H1 (cell line): Measurements from ENCODE around the gene TAF4. TPM values are rescaled to one million over a fixed set of nuclear protein-coding genes. Genes with fewer than 3 reads are reported as not detected.
A peak's percentile ranks its signal among the peaks of the same experiment; 100 is the strongest.

Experiments used
- CTCF ChIA-PET: fragments of 300-600 bp; sonication (Branson Sonifier 250); formaldehyde crosslinking; loops from one replicate; lab custom pipeline; 2021; ENCODE audit not compliant: partially characterized antibody; lab: Charles Lee
- POLR2A ChIA-PET: fragments of 300-600 bp; sonication (Branson Sonifier 250); formaldehyde crosslinking; loops from one replicate; lab custom pipeline; 2021; ENCODE audit warnings: inconsistent platforms; ENCODE audit not compliant: partially characterized antibody; lab: Charles Lee
- DNase-seq, 2 experiments: peaks; one replicate each; pipeline versions ENCODE4 v3.0.0 to v3.0.0-alpha.2; 2010 to 2022; ENCODE audit warnings: low spot score in 2 of 2, low read depth in 1 of 2, mixed read lengths in 1 of 2
- FAIRE-seq: peaks from 2 replicates; lab custom pipeline; 2011; peaks lifted over from hg19 to GRCh38; lab: Jason Lieb, UNC
- H2AFZ ChIP-seq: 2 replicates; pipeline ENCODE4 v1.8.1; 2012; ENCODE audit warnings: low read length, inconsistent platforms
- H2AK5ac ChIP-seq: 2 replicates; pipeline ENCODE4 v1.6.1; 2013; ENCODE audit warnings: low read depth, low read length
- H2BK120ac ChIP-seq: replicated peaks from 2 replicates; pipeline ENCODE3; 2013; ENCODE audit warnings: low read depth, low read length, inconsistent platforms
- H2BK12ac ChIP-seq: 2 replicates; pipeline ENCODE4 v1.6.1; 2013; ENCODE audit warnings: low read depth, low read length
- H2BK15ac ChIP-seq: 2 replicates; pipeline ENCODE4 v1.6.1; 2013; ENCODE audit warnings: low read length
- H2BK20ac ChIP-seq: 2 replicates; pipeline ENCODE4 v1.6.1; 2013; ENCODE audit warnings: low read length
- H2BK5ac ChIP-seq: 2 replicates; pipeline ENCODE4 v1.6.1; 2013; ENCODE audit warnings: low read depth, low read length
- H3K14ac ChIP-seq: 2 replicates; pipeline ENCODE4 v1.6.1; 2013; ENCODE audit warnings: inconsistent platforms; ENCODE audit not compliant: insufficient read length
- H3K18ac ChIP-seq: 2 replicates; pipeline ENCODE4 v1.6.1; 2013; ENCODE audit warnings: low read length; ENCODE audit errors: extremely low read depth
- H3K23ac ChIP-seq: 2 replicates; pipeline ENCODE4 v1.6.1; 2013; ENCODE audit warnings: inconsistent platforms; ENCODE audit not compliant: insufficient read length
- H3K23me2 ChIP-seq: 2 replicates; pipeline ENCODE4 v1.6.1; 2013; ENCODE audit warnings: low read depth, low read length
- H3K27ac ChIP-seq: 2 replicates; pipeline ENCODE4 v1.6.1; 2011; ENCODE audit warnings: low read depth, low read length, inconsistent platforms
- H3K27me3 ChIP-seq, 4 experiments: replicated peaks in 1 of 4; 1 replicate in 1 of 4; 2 replicates in 3 of 4; pipeline versions ENCODE4 v1.6.1 to v1.8.1; 2011 to 2013; ENCODE audit warnings: low read length in 3 of 4, mild to moderate bottlenecking in 3 of 4, inconsistent platforms in 2 of 4, mixed read lengths in 2 of 4, moderate library complexity in 1 of 4; ENCODE audit not compliant: control insufficient read depth in 3 of 4, insufficient read depth in 3 of 4; ENCODE audit errors: extremely low read depth in 1 of 4
- H3K36me3 ChIP-seq, 4 experiments: 2 replicates each; pipeline versions ENCODE4 v1.6.1 to v1.8.1; 2011 to 2013; ENCODE audit warnings: mild to moderate bottlenecking in 4 of 4, low read length in 3 of 4, moderate library complexity in 2 of 4, control low read depth in 1 of 4, inconsistent platforms in 1 of 4; ENCODE audit not compliant: insufficient read depth in 4 of 4, control insufficient read depth in 2 of 4
- H3K4ac ChIP-seq: replicated peaks from 2 replicates; pipeline ENCODE3; 2013; ENCODE audit warnings: low read length, low read depth, mixed read lengths, inconsistent platforms; ENCODE audit not compliant: insufficient read length
- H3K4me1 ChIP-seq, 4 experiments: replicated peaks in 1 of 4; 1 replicate in 1 of 4; 2 replicates in 3 of 4; pipeline versions ENCODE4 v1.6.1 to v1.8.1; 2011 to 2013; ENCODE audit warnings: low read length in 3 of 4, inconsistent platforms in 2 of 4, mixed read lengths in 1 of 4; ENCODE audit not compliant: insufficient read depth in 4 of 4, control insufficient read depth in 3 of 4
- H3K4me2 ChIP-seq, 2 experiments: 2 replicates each; pipeline versions ENCODE4 v1.6.1 to v1.8.1; 2011 to 2013; ENCODE audit warnings: low read depth in 2 of 2, low read length in 2 of 2, control low read depth in 1 of 2, inconsistent platforms in 1 of 2, mild to moderate bottlenecking in 1 of 2; ENCODE audit not compliant: insufficient read depth in 1 of 2
- H3K4me3 ChIP-seq, 4 experiments: fragments of 200-600, 300-600 bp in 1 of 4; sonication (generic), shearing (Covaris generic), sonication (Bioruptor Twin) in 1 of 4; 2 replicates each; pipeline versions ENCODE4 v1.5.1 to v1.8.1; 2011 to 2016; ENCODE audit warnings: low read length in 4 of 4, low read depth in 3 of 4, control low read depth in 2 of 4, inconsistent platforms in 2 of 4, mild to moderate bottlenecking in 2 of 4, mixed read lengths in 1 of 4, moderate library complexity in 1 of 4; ENCODE audit not compliant: insufficient read depth in 2 of 4; ENCODE audit errors: extremely low read depth in 1 of 4
- H3K56ac ChIP-seq: replicated peaks from 2 replicates; pipeline ENCODE3; 2013; ENCODE audit warnings: low read depth, mild to moderate bottlenecking, mixed read lengths, low read length, inconsistent platforms; ENCODE audit not compliant: insufficient read length
- H3K79me1 ChIP-seq: 2 replicates; pipeline ENCODE4 v1.6.1; 2013; ENCODE audit warnings: low read depth, low read length, control low read depth
- H3K79me2 ChIP-seq, 2 experiments: 2 replicates each; pipeline versions ENCODE4 v1.6.1 to v1.8.1; 2012 to 2013; ENCODE audit warnings: low read length in 2 of 2, mild to moderate bottlenecking in 2 of 2, inconsistent platforms in 1 of 2; ENCODE audit not compliant: insufficient read depth in 2 of 2, control insufficient read depth in 1 of 2
- H3K9ac ChIP-seq, 4 experiments: replicated peaks in 1 of 4; 1 replicate in 1 of 4; 2 replicates in 3 of 4; pipeline versions ENCODE4 v1.6.1 to v1.8.1; 2011 to 2013; ENCODE audit warnings: low read depth in 3 of 4, low read length in 3 of 4, control low read depth in 2 of 4, mild to moderate bottlenecking in 2 of 4, moderate library complexity in 2 of 4, inconsistent platforms in 1 of 4; ENCODE audit errors: extremely low read depth in 1 of 4
- H3K9me3 ChIP-seq, 2 experiments: 2 replicates each; pipeline versions ENCODE4 v1.6.1 to v1.8.1; 2012 to 2013; ENCODE audit warnings: mild to moderate bottlenecking in 2 of 2, moderate library complexity in 2 of 2, control low read depth in 1 of 2, inconsistent platforms in 1 of 2, low read depth in 1 of 2, low read length in 1 of 2, mixed read lengths in 1 of 2; ENCODE audit not compliant: insufficient read depth in 2 of 2
- H4K20me1 ChIP-seq, 2 experiments: replicated peaks in 1 of 2; 2 replicates each; pipeline versions ENCODE3 to v1.8.1; 2011 to 2013; ENCODE audit warnings: inconsistent platforms in 2 of 2, low read length in 2 of 2, mild to moderate bottlenecking in 1 of 2; ENCODE audit not compliant: insufficient read depth in 2 of 2, control insufficient read depth in 1 of 2
- H4K5ac ChIP-seq: 2 replicates; pipeline ENCODE4 v1.6.1; 2013; ENCODE audit warnings: low read length, low read depth, mixed read lengths, inconsistent platforms; ENCODE audit not compliant: insufficient read length
- H4K8ac ChIP-seq: 2 replicates; pipeline ENCODE4 v1.8.0; 2013; ENCODE audit warnings: mild to moderate bottlenecking, moderate library complexity, low read length, inconsistent platforms; ENCODE audit not compliant: insufficient read depth; ENCODE audit errors: extremely low read depth
- H4K91ac ChIP-seq: replicated peaks from 2 replicates; pipeline ENCODE3; 2013; ENCODE audit warnings: low read length, mixed read lengths, inconsistent platforms; ENCODE audit not compliant: insufficient read length
- CBX5 ChIP-seq: fragments of 300-800, 300-1000 bp; sonication (generic); IDR thresholded peaks from 2 replicates; pipeline ENCODE4 v1.7.1; 2016; ENCODE audit warnings: antibody characterized with exemption, low read length, low read depth
- CREB1 ChIP-seq: IDR thresholded peaks from 2 replicates; pipeline ENCODE4 v1.6.1; 2012; ENCODE audit warnings: inconsistent platforms
- EP300 ChIP-seq, 2 experiments: IDR thresholded peaks; 1 replicate in 1 of 2; 2 replicates in 1 of 2; pipeline ENCODE4 v1.6.1; 2011 to 2012; ENCODE audit warnings: low read depth in 2 of 2, low read length in 2 of 2, mild to moderate bottlenecking in 2 of 2, borderline replicate concordance in 1 of 2, inconsistent platforms in 1 of 2, moderate library complexity in 1 of 2
- HDAC2 ChIP-seq, 2 experiments: fragments of 300-600 bp in 1 of 2; sonication (generic) in 1 of 2; IDR thresholded peaks; 2 replicates each; pipeline ENCODE4 v1.6.1; 2011 to 2012; ENCODE audit warnings: low read depth in 2 of 2, low read length in 2 of 2, mild to moderate bottlenecking in 2 of 2, moderate library complexity in 2 of 2, borderline replicate concordance in 1 of 2, inconsistent platforms in 1 of 2
- JUN ChIP-seq: IDR thresholded peaks from 2 replicates; pipeline ENCODE4 v1.6.1; 2011; ENCODE audit warnings: low read depth, mild to moderate bottlenecking, improper control_type of control experiment, low read length
- POLR2A ChIP-seq, 2 experiments: IDR thresholded peaks; 1 replicate in 1 of 2; 2 replicates in 1 of 2; pipeline ENCODE4 v1.6.1; 2011; ENCODE audit warnings: low read depth in 2 of 2, low read length in 2 of 2, mild to moderate bottlenecking in 2 of 2; ENCODE audit errors: control extremely low read depth in 1 of 2
- SAP30 ChIP-seq: fragments of 300-600 bp; sonication (generic); IDR thresholded peaks from 2 replicates; pipeline ENCODE4 v1.7.1; 2012; ENCODE audit warnings: low read length, moderate library complexity, mild to moderate bottlenecking, inconsistent platforms; ENCODE audit not compliant: insufficient read depth, insufficient replicate concordance
- SIN3A ChIP-seq, 2 experiments: IDR thresholded peaks in 1 of 2; conservative IDR thresholded peaks in 1 of 2; 2 replicates each; pipeline ENCODE4 v1.6.1; 2011 to 2012; ENCODE audit warnings: low read length in 2 of 2, improper control_type of control experiment in 1 of 2, low read depth in 1 of 2, mild to moderate bottlenecking in 1 of 2
- SP1 ChIP-seq: IDR thresholded peaks from 2 replicates; pipeline ENCODE4 v1.6.1; 2011; ENCODE audit warnings: low read depth, low read length
- WGBS, 2 experiments: shearing (Covaris generic) in 1 of 2; methylation state at CpG; one replicate each; pipeline versions ENCODE4 v1.1.6 to v1.1.7; 2013 to 2015; ENCODE audit warnings: low lambda C conversion rate in 2 of 2, mixed read lengths in 2 of 2, inconsistent platforms in 1 of 2, low coverage in 1 of 2, missing lambda C conversion rate in 1 of 2; ENCODE audit not compliant: insufficient replicate concordance in 2 of 2, insufficient coverage in 1 of 2, insufficient read length in 1 of 2; ENCODE audit errors: extremely low coverage in 1 of 2, missing lambda C conversion rate in 1 of 2; 5-methylcytosine and 5-hydroxymethylcytosine counted together
- polyA plus RNA-seq, 7 experiments: library from polyadenylated mRNA; depleted of rRNA in 3 of 7; stranded (reverse) in 5 of 7; unstranded in 2 of 7; fragments of >200 nt in 5 of 7; fragments of 200-250 nt in 2 of 7; gene quantifications; 1 replicate in 5 of 7; 2 replicates in 1 of 7; 4 replicates in 1 of 7; pipeline versions ENCODE4 v1.2.1 to v1.2.3, GENCODE V29; 2011 to 2013; ENCODE audit warnings: missing spikeins in 2 of 7, mixed read lengths in 2 of 7
- total RNA-seq: library from RNA; stranded (reverse); fragmentation: NEBNext Ultra II Directional; extraction: Animal tissue kit (Norgen Biotek cat#: 25700); gene quantifications from 2 replicates; pipeline ENCODE4 v1.2.1, GENCODE V29; 2021
- TF ChIP-seq, protein P1 (sequence below): IDR thresholded peaks from 2 replicates; pipeline ENCODE4 v1.6.1; 2012; ENCODE audit warnings: inconsistent platforms

TAF4 gene
- total and polyA plus RNA-seq, 2 of the 8 experiments (the other 6 are each of a cell fraction or from before 2014, with no cell fraction given): 16.0 to 30.1 TPM

GRCh38 chr20:61951695-61952533, 113.8 kb downstream of the TAF4 start:
- Histone ChIP-seq H3K14ac (no peak overlapping the region), H4K20me1 (peaks cover 2% of the 10 kb centered on the region in 2 experiments), H3K27ac (peak overlapping the region; percentile 14; the same call in 1 of the 2 replicates), H3K79me2 (no peaks in the 10 kb centered on the region), H3K4me3 (no peak overlapping the region; a peak in 1 of 8 replicates), H3K9ac (no peak overlapping the region), H3K23me2 (no peaks in the 10 kb centered on the region), H3K23ac (no peak overlapping the region), H3K79me1 (no peaks in the 10 kb centered on the region; the same call in 1 of the 2 replicates), H3K56ac (no peak overlapping the region), H3K18ac (no peak overlapping the region; the same call in 1 of the 2 replicates), H3K4me1 (peaks cover 5 to 33% (median 15%) of the 10 kb centered on the region in 4 experiments), H4K8ac (no peak overlapping the region; the same call in 1 of the 2 replicates), H2BK120ac (no peak overlapping the region), H2AFZ (no peak overlapping the region), H4K5ac (peak overlapping the region; percentile 72), H3K27me3 (no peaks in the 10 kb centered on the region; a peak in 1 of 7 replicates), H3K4me2 (peak overlapping the region; percentile 4 to 13; a peak in 2 of 4 replicates), H2BK15ac (no peak overlapping the region), H2BK12ac (no peak overlapping the region), H2AK5ac (no peak overlapping the region), H4K91ac (no peak overlapping the region), H2BK5ac (no peak overlapping the region), H3K36me3 (no peaks in the 10 kb centered on the region), H3K9me3 (no peaks in the 10 kb centered on the region), H2BK20ac (no peak overlapping the region), H3K4ac (no peak overlapping the region)
- ChIA-PET POLR2A (interaction anchor here (1.0 kb wide), 1 partner anchor 19 kb away, joined by 3 read pairs; no protein-coding TSS in a partner anchor), CTCF (interaction anchor here (0.5 to 1.3 kb wide), 3 partner anchors 12 to 59 kb away, joined by 3 read pairs; no protein-coding TSS in a partner anchor)
- peak; percentile 48; the same call in 1 of the 2 replicates for TF ChIP-seq CREB1
- peak in 1 of 2 experiments; percentile 6; a peak in 1 of 3 replicates for TF ChIP-seq EP300 (IDR thresholded peaks at IDR 0.05; ENCODE audit: borderline replicate concordance in 1 of 2, low read depth in 2 of 2, low read length in 2 of 2)
- TF ChIP-seq POLR2A (IDR thresholded peaks at IDR 0.05; ENCODE audit: control extremely low read depth in 1 of 2, low read depth in 2 of 2, low read length in 2 of 2): no peak
- TF ChIP-seq SP1: no peak
- TF ChIP-seq, protein P1, sequence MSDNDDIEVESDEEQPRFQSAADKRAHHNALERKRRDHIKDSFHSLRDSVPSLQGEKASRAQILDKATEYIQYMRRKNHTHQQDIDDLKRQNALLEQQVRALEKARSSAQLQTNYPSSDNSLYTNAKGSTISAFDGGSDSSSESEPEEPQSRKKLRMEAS: peak; percentile 86; the same call in 1 of the 2 replicates
- TF ChIP-seq SIN3A (conservative IDR thresholded peaks at IDR 0.05 in 1 of 2, IDR thresholded peaks at IDR 0.05 in 1 of 2; ENCODE audit: low read depth in 1 of 2, low read length in 2 of 2): peak; percentile 96 to 98; a peak in 3 of 4 replicates
- TF ChIP-seq JUN: no peak
- TF ChIP-seq CBX5: no peak
- peak; percentile 91 for TF ChIP-seq SAP30
- TF ChIP-seq HDAC2 (IDR thresholded peaks at IDR 0.05; ENCODE audit: borderline replicate concordance in 1 of 2, low read depth in 2 of 2, low read length in 2 of 2): peak; percentile 82 to 89; a peak in 2 of 4 replicates
- DNase-seq: peak; percentile 36 to 87
- FAIRE-seq: no peak
- 53% methylated on average over 20 of the region's 22 CpGs; no CpG with 5 or more reads in 1 of the 2 experiments for WGBS, 2 experiments
